Esophagus (tissue), 2 donors: ENCODE results near the gene SPINDOC. TPM values are rescaled to one million over a fixed set of nuclear protein-coding genes. Genes with fewer than 3 reads are reported as not detected.
"Not testable (repeated sequence)": the region's sequence is repeated elsewhere in the genome, so short reads cannot be mapped to it uniquely, and the experiment has no call there.

Experiments used
- H3K27ac ChIP-seq, 2 donors: one replicate each; pipeline ENCODE4 v1.5.1; 2013; ENCODE audit warnings: low read depth in 2 of 2, mild to moderate bottlenecking in 2 of 2, inconsistent platforms in 1 of 2, low read length in 1 of 2, moderate library complexity in 1 of 2
- H3K27me3 ChIP-seq, 2 donors: one replicate each; pipeline ENCODE4 v1.6.1; 2013; ENCODE audit warnings: low read length in 2 of 2, control low read depth in 1 of 2, mild to moderate bottlenecking in 1 of 2; ENCODE audit not compliant: insufficient read depth in 2 of 2, control insufficient read depth in 1 of 2
- H3K36me3 ChIP-seq, 2 donors: one replicate each; pipeline ENCODE4 v1.6.1; 2013; ENCODE audit warnings: low read length in 1 of 2; ENCODE audit not compliant: control insufficient read depth in 2 of 2, insufficient read depth in 2 of 2
- H3K4me1 ChIP-seq, 2 donors: one replicate each; pipeline ENCODE4 v1.6.1; 2013; ENCODE audit warnings: low read length in 1 of 2; ENCODE audit not compliant: control insufficient read depth in 2 of 2, insufficient read depth in 2 of 2
- H3K4me3 ChIP-seq, 2 donors: one replicate each; pipeline ENCODE4 v1.5.1; 2013; ENCODE audit warnings: low read length in 2 of 2, mild to moderate bottlenecking in 2 of 2, low read depth in 1 of 2, moderate library complexity in 1 of 2
- H3K9me3 ChIP-seq, 2 donors: one replicate each; pipeline ENCODE4 v1.6.1; 2013; ENCODE audit warnings: mild to moderate bottlenecking in 2 of 2, low read depth in 1 of 2, low read length in 1 of 2, moderate library complexity in 1 of 2; ENCODE audit not compliant: control insufficient read depth in 2 of 2, insufficient read depth in 1 of 2
- WGBS, 2 donors: extraction: QIAGEN DNeasy Blood & Tissue Kit; methylation state at CpG; one replicate each; pipeline ENCODE4 v1.1.7; 2013; 5-methylcytosine and 5-hydroxymethylcytosine counted together
- polyA plus RNA-seq, 2 donors: library from polyadenylated mRNA; stranded (reverse); fragments of 200-250 nt; gene quantifications; one replicate each; pipeline ENCODE4 v1.2.3, GENCODE V29; 2013
- donor health status: healthy with polysubstance abuse.
- donor health status: Bipolar disorder and iron deficiency.

SPINDOC gene
- polyA plus RNA-seq, 2 donors = 5.9 to 10.2 TPM

DNA sequence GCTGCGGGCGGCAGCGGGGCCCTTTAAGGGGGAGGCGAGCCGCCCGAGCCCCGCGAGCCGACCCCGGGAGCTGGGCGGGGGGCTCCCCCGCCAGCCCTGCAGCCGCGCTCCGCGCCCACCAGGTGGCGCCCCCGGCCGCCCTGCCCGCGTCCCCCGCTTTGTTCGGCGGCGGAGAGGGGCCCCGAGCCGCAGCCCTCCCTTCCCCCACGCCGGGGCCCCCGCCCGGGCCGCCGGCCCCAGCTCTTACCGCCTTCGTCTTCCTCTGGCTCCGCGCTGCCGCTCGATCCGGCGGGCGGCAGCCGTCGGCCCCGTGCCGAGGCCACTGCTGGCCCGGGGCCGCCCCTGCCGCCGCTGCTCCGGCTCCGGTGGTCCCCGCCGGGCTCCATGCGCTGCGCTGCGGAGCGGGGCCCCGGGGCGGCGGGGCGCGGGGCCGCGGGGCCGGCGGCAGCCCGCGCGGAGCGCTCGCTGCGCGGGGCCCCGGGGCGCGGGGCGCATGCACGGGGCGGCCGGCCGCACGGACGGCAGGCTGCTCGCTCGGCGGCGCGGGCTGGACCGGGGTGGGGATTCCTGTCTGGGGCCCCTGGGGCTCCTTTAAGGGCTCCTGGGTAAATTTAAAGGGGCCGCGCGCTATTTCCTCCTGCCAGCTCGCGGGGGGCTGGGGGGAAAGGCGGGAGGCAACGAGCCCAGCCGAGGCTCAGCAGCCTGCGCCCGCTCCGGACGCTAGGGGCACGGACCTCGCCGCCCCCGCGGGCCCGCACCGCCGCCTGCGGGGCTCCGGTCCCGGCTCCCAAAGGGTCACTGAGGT lies 44.8 kb upstream of the SPINDOC start, which contains the start of gene ZFTA:
Gene ZFTA, minus strand, starts transcription at position 539 of the 805 bp plus-strand sequence. Its CDS starts 153 bp downstream, at position 386.
- no peaks in the 10 kb centered on the region for H3K27me3 ChIP-seq
- WGBS, 2 donors = 1% methylated on average over 76 to 113 of the region's 113 CpGs
- peak within 1 kb of the TSS; percentile 52 to 78 for H3K27ac ChIP-seq
- H3K9me3 ChIP-seq = no peaks in the 10 kb centered on the region
- H3K4me3 ChIP-seq = peak within 1 kb of the TSS; percentile 64 to 85
- H3K4me1 ChIP-seq = peaks cover 1 to 2% of the 10 kb centered on the region in 2 donors
- H3K36me3 ChIP-seq = peaks cover 0 to under 1% of the 10 kb centered on the region in 2 donors

DNA sequence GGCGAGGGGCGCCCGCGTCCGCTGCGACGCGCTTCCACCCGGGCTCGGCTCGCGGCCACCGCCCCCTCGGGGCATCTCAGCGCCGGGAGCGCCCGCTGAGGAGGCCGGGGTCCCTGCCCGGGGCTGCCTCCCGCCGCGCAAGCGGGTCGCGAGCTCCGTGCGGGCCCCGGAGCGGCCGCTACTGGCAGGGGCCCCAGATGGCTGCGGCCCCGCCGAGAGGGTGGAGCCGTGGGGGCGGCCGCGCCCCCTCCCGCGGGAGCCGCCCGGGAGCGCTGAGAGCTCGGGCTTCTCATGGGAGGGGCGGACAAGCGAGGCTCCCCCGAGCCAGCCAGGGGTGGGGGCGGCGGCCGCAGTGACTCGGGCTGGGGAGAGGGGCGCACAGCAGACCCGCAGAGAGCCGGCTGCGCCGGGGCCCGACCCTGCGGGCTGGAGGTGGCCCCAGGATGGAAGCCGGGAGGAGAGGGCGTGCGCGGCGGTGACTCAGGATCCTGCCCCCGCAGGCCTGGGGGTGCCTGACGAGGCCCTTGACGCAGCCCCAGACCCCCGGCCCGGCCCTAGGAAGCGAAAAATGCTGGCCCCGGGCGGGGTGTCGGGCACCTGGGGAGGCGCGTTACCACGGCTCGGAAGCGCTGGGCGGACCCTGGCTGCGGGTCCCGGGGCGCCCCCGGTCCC lies 44.1 kb upstream of the SPINDOC start:
- Histone ChIP-seq H3K36me3 (no peaks in the 10 kb centered on the region), H3K4me3 (peak overlapping the region; percentile 63 to 85), H3K4me1 (peaks cover 0 to 2% of the 10 kb centered on the region in 2 donors), H3K27ac (peak overlapping the region in 1 of 2 donors; percentile 8), H3K27me3 (no peaks in the 10 kb centered on the region), H3K9me3 (no peaks in the 10 kb centered on the region)
- WGBS, 2 donors = 0 to 1% methylated on average over 51 to 82 of the region's 82 CpGs

GRCh38 chr11:63769714-63770455 lies 43.4 kb upstream of the SPINDOC start:
- WGBS, 2 donors = 25 to 27% methylated on average over 35 of the region's 35 CpGs
- Histone ChIP-seq H3K27ac (peak overlapping the region; percentile 7 to 8), H3K27me3 (no peaks in the 10 kb centered on the region), H3K9me3 (no peaks in the 10 kb centered on the region), H3K36me3 (no peaks in the 10 kb centered on the region), H3K4me1 (peaks cover 0 to 2% of the 10 kb centered on the region in 2 donors), H3K4me3 (peak overlapping the region; percentile 63 to 85)

DNA sequence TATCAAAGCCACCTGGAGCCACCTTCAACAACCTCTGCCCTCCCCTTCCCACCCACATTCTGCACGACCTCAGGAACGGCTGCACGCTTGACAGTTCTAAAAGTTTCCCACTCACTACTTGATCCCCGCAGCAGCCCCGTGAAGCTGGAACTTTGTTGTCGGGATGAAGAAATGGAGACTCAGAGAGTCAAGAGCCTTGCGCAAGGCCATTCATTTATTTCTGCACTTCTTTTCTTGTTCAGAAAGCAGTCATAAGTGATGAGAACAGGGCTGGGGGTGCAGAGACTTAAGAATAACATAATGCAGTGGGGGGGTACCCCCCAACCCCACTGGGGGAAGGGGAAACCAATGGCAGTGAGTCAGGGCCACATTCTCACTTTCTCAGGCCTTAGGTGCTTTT lies 42.5 kb upstream of the SPINDOC start:
- Histone ChIP-seq H3K27me3 (no peaks in the 10 kb centered on the region), H3K4me3 (no peak overlapping the region), H3K9me3 (no peaks in the 10 kb centered on the region), H3K27ac (no peak overlapping the region), H3K4me1 (peaks cover 0 to 2% of the 10 kb centered on the region in 2 donors), H3K36me3 (no peaks in the 10 kb centered on the region)
- WGBS, 2 donors = 86 to 87% methylated on average over 7 of the region's 7 CpGs

- WGBS, 2 donors = 89 to 90% methylated on average over 2 of the region's 2 CpGs
- H3K9me3 ChIP-seq, H3K27me3 ChIP-seq: not testable (repeated sequence)
Measured at GRCh38 chr11:63771741-63772318, 41.4 kb upstream of the SPINDOC start.

GRCh38 chr11:63775191-63775590 lies 38.1 kb upstream of the SPINDOC start:
- H3K36me3 ChIP-seq = no peaks in the 10 kb centered on the region
- no peak overlapping the region for H3K4me3 ChIP-seq
- H3K9me3 ChIP-seq = no peaks in the 10 kb centered on the region
- H3K27ac ChIP-seq = no peak overlapping the region
- H3K4me1 ChIP-seq = no peaks in the 10 kb centered on the region
- WGBS, 2 donors = 65 to 70% methylated on average over 3 of the region's 3 CpGs
- no peaks in the 10 kb centered on the region for H3K27me3 ChIP-seq

More at GRCh38 chr11:63771741-63772318, 41.4 kb upstream of the SPINDOC start:
- not testable (repeated sequence) for H3K27ac ChIP-seq, H3K4me3 ChIP-seq, H3K36me3 ChIP-seq, H3K4me1 ChIP-seq

DNA sequence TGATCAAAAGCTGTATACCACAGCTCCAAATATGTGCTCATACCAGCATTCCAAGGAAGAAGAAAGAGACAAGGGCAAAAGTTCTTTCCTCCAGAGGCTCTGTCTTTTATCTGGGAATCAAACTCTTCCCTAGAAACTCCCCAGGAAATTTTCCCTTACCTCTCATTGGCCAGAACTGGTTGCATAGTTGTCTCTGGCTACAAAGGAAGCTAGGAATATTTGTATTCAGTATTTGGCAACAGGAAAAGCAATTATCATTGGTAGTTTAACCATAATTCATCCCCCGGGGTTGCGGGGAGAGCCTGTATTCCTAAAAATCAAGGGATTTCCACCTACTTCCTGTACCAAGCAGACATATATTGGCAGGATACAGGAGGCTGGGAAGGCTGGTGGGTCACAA lies 34.2 kb upstream of the SPINDOC start:
- H3K4me1 ChIP-seq = no peaks in the 10 kb centered on the region
- no peaks in the 10 kb centered on the region for H3K27me3 ChIP-seq
- no peak overlapping the region for H3K27ac ChIP-seq
- H3K9me3 ChIP-seq = no peaks in the 10 kb centered on the region
- no peak overlapping the region for H3K4me3 ChIP-seq
- WGBS, 2 donors = 62 to 65% methylated on average over 2 of the region's 2 CpGs
- no peaks in the 10 kb centered on the region for H3K36me3 ChIP-seq

GRCh38 chr11:63782749-63783148 lies 30.5 kb upstream of the SPINDOC start:
- no peaks in the 10 kb centered on the region for H3K36me3 ChIP-seq
- no peaks in the 10 kb centered on the region for H3K27me3 ChIP-seq
- 94 to 95% methylated on average over 6 of the region's 6 CpGs for whole genome bisulfite sequencing, 2 donors
- no peak overlapping the region for H3K4me3 ChIP-seq
- no peaks in the 10 kb centered on the region for H3K9me3 ChIP-seq
- no peak overlapping the region for H3K27ac ChIP-seq
- H3K4me1 ChIP-seq = no peaks in the 10 kb centered on the region

DNA sequence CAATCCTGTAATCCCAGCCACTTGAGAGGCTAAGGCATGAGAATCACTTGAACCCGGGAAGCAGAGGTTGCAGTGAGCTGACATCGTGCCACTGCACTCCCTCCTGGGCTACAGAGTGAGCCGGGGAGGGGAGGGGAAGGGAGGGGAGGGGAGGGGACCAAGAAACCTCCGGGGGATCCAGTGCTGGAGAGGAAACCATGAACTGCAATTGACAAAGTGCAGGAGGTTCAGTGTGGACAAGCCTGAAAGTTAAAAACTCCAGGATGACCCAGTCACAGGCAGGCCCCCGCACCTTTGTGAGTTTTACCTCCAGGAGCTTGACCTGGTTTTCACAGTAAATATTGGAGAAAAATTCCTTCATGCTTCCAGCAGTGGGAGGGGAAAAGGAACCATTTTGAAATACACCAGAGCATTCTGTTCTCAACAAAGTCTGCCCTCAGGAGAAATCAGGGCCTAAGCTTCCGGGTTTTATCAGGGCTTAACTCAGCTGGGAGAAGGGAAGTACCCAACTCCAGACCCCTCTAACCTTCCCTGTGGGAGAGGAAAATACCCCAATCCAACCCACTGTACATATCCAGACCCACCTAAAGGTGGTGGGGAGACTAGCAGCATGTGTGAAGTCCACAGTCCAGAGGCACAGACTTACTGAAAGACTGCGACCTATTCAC lies 29.2 kb upstream of the SPINDOC start:
- no peak overlapping the region for H3K27ac ChIP-seq
- 44 to 60% methylated on average over 5 to 7 of the region's 7 CpGs for WGBS, 2 donors
- H3K4me1 ChIP-seq = no peaks in the 10 kb centered on the region
- H3K4me3 ChIP-seq = no peak overlapping the region
- no peaks in the 10 kb centered on the region for H3K27me3 ChIP-seq
- no peaks in the 10 kb centered on the region for H3K36me3 ChIP-seq
- no peaks in the 10 kb centered on the region for H3K9me3 ChIP-seq
